GM19193 (cell line): ENCODE measurements around the gene NOM1.
A peak's percentile ranks its signal among the peaks of the same experiment; 100 is the strongest.

Experiments used
- POLR2A ChIP-seq: IDR thresholded peaks from 4 replicates; pipeline ENCODE4 v1.6.1; 2011; ENCODE audit not compliant: insufficient read depth, insufficient read length; ENCODE audit errors: extremely low read depth

NOM1 gene

GRCh38 chr7:157008206-157009169 is 59.0 kb downstream of the NOM1 start:
- no peak for TF ChIP-seq POLR2A

- TF ChIP-seq POLR2A, result peak; percentile 36
These were observed 59.8 kb downstream of the NOM1 start for GRCh38 chr7:157009170-157009777.

GRCh38 chr7:157009778-157010587 is 60.5 kb downstream of the NOM1 start:
- no peak for TF ChIP-seq POLR2A

- peak; percentile 68 for TF ChIP-seq POLR2A
These were observed 61.2 kb downstream of the NOM1 start, which contains the start of gene MNX1 for GRCh38 chr7:157010588-157011332. Gene MNX1, minus strand, starts transcription at chr7:157010663. Its CDS starts 313 bp downstream, at chr7:157010350.

- TF ChIP-seq POLR2A, result no peak
These were observed 62.0 kb downstream of the NOM1 start for GRCh38 chr7:157011333-157012112.

DNA sequence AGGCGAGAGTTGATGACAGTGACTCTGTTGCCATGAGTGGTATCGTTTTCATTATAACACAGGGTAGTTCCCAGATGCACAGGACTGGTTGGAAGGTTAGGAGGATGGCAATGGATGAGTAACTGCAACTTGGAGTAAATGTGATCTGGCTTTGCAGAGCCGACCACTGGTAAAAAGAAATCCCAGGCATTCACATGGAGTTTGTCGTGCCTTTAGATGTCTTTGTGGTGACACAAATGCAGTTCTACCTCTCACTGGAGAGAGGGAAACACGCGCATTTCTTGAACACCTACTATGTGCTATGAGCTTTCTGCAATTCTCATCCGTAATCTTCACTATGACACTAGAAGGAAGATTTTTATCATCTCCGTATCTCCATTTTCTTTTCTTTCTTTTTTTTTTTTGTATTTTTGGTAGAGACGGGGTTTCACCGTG is 62.6 kb downstream of the NOM1 start:
- TF ChIP-seq POLR2A, result no peak

GRCh38 chr7:157013101-157013500 is 63.6 kb downstream of the NOM1 start:
- TF ChIP-seq POLR2A, result no peak

DNA sequence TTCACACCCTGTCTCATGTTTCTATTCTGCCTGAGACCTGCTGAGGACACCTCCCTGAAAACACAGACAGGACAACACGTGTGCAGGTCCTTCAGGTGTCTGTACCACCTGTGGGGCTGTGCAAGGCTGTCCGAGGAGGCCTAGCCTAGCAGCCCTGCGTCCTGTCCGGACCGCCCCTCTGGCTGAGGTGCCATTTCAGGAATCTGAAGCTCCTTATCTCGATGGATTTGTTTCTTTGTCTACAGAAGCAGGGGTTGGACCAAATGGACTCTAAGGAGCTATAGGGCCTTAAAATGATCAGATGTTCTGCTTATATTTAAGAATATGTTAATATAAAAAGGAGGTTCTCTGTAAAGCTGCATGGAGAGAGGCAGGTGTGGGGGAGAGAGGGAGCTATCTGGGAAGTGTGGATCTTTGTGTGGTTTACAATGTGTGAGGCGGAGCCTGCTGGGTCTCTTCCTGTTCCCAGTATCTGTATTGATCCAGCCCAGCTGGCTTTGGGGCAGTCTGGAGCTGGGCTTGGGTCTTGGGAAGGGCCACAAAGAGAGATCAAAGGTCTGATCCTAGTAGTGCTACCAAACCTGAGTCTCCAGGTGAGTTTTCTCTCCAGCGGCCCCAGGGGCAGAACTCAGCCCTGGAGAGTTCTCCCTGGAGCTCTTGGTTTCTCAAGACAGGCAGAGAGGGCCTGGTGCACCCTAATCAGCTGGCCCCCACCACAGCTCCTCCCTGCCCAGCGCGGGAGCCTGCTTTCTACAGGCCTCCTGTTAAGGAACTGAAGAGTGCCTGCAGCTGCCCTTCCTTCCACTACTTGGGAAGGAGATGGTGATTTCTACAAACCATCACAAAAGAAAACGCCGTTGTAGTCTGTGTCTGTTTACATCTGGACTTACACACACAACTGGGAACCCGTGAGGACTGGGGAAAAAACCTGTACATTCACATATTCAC is 64.4 kb downstream of the NOM1 start:
- TF ChIP-seq POLR2A, result no peak

DNA sequence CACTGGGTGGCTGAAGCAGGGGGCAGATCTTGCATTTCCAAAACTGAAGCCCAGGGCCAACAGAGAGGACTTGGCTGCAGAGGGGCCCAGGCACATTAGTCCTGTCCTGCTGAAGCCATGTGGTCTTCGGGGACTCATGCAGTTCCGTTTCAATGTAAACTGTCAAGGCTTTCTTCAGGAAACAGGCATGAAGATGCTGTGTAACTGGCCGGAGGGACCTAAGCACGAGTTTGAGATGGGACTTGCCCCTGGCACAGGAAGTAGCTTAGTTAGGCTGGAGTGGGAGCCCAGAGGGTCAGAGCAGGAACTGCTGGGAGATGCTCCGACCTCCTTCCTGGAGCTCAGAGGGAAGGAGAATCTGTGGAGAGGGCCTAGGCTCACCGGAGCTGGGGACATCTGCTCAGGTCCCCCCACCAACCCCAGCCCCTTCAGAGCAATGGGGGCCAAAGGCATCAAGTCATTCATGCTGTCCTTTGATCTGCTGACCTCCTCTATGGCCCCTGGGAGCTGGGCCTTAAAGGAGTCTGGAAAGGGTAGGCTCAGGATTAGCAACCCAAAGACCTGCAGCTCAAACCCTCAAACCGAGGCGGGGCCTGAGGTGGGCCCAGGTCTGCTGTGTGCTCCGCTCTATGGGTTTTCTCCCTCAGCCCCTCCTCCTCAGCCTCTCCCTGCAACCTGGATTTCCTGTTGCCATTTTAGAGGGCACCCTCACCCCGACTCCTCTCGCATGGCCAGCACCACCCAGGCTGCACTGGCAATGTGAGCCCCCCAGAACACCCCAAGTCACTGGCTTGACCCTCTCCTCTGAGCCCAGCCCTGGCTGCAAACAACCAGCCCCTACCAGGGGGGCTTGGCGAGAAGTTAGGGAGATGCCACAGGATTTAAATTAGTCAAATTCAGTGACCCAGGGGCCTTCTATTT is 65.4 kb downstream of the NOM1 start:
- no peak for TF ChIP-seq POLR2A

DNA sequence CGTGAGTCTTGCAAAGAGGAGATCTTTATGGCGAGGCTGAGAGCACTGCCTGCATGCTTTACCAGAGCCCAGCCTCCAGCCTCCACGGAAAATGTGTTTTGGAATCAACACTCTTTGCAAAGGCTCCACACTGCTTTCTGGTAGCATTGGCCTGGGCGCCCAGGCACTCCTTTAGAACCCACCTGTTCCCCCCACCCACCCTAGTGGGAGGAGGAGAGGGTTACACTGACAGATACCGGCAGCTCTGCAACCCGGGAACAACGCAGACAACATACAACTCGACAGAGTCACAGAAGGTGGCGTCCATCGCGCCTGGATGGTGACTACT is 66.5 kb downstream of the NOM1 start:
- TF ChIP-seq POLR2A, result peak; percentile 44

DNA sequence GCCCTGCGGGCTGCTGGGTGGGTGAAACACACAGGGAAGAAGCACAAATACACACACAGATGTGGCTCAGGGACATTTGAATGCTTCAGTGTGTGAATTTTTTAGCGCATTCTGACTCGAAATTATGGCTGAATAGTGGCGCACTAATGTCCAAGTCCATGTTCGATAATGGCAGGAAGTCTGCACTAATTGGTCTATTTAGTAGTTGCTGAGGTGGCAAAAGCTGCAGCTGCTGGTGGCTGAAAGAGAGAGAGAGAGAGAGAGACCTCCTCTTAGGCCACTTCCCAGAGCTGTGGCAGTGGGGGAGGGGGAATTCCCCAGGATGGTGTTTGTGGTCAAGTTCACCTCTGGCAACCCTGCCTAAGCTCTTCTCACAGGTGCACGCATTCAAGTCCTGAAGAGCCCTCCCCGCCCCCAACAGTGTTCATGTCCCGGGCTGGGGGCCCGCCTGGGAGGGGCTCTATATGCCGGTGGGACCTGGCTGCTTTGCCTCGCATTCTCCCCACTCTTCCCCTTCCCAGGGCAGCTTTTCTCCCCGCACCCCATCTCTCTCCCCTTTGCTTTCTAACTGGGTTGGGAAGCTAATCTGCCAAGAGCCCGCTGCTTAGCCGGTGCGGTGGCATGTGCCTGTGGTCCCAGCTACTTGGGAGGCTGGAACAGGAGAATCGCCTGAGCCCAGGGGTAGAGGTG is 67.0 kb downstream of the NOM1 start:
- TF ChIP-seq POLR2A, result peak; percentile 5
